ENCODE results near the gene DOCK1. TPM values are rescaled to one million over a fixed set of nuclear protein-coding genes. Genes with fewer than 3 reads are reported as not detected.

DOCK1 gene
- total RNA-seq, 1 experiment from 2014 or later = not detected

GRCh38 chr10:127003032-127003685, 97.9 kb downstream of the DOCK1 start:
- Histone ChIP-seq H4K20me1 (ENCODE audit: insufficient read depth, low read depth, low read length) (no peaks in the 10 kb centered on the region), H3K4me1 (ENCODE audit: low read length) (no peaks in the 10 kb centered on the region), H3K27me3 (ENCODE audit: low read length) (no peaks in the 10 kb centered on the region; the same call in 1 of the 2 replicates), H3K27ac (ENCODE audit: low read length) (no peak overlapping the region), H3K9ac (ENCODE audit: low read length) (no peak overlapping the region), H3K4me2 (ENCODE audit: low read depth, low read length, poor library complexity, severe bottlenecking) (no peak overlapping the region), H3K36me3 (ENCODE audit: insufficient read depth, low read length) (no peaks in the 10 kb centered on the region), H3K9me3 (ENCODE audit: low read length) (no peaks in the 10 kb centered on the region; the same call in none of the 2 replicates), H3K4me3 (ENCODE audit: low read length) (no peak overlapping the region), H2AFZ (ENCODE audit: low read length) (no peak overlapping the region), H3K9me2 (replicated peaks; ENCODE audit: insufficient read depth, low read length) (no peaks in the 10 kb centered on the region), H3K79me2 (ENCODE audit: low read length) (no peaks in the 10 kb centered on the region)
- DNase-seq = no peak

DNA sequence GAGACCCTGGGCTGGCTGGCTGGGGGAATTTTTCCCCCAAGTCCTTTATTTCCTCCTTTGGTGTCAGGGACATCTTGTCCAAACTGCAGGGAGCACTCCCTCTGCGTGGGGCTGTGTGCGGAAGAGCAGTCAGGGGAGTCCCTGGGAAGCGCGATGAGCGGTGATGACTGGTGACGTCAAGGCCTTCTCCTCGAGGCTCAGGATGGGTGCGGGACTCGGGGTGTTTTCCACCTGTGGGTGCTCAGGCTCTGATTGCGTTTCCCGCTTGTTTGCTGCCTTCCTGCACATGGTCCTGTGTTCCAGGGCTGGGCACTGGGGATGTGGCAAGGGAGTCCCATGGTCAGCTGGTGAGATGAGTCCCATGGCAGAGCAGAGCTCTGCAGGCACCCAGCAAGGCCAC, 101.2 kb downstream of the DOCK1 start:
- Histone ChIP-seq H3K4me1 (ENCODE audit: low read length) (no peaks in the 10 kb centered on the region), H3K4me2 (ENCODE audit: low read depth, low read length, poor library complexity, severe bottlenecking) (no peak overlapping the region), H3K27ac (ENCODE audit: low read length) (no peak overlapping the region), H3K9me3 (ENCODE audit: low read length) (no peaks in the 10 kb centered on the region; the same call in 1 of the 2 replicates), H3K79me2 (ENCODE audit: low read length) (no peaks in the 10 kb centered on the region), H3K27me3 (ENCODE audit: low read length) (no peaks in the 10 kb centered on the region), H3K36me3 (ENCODE audit: insufficient read depth, low read length) (no peaks in the 10 kb centered on the region), H2AFZ (ENCODE audit: low read length) (no peak overlapping the region), H3K9ac (ENCODE audit: low read length) (no peak overlapping the region), H3K4me3 (ENCODE audit: low read length) (no peak overlapping the region), H3K9me2 (replicated peaks; ENCODE audit: insufficient read depth, low read length) (no peaks in the 10 kb centered on the region), H4K20me1 (ENCODE audit: insufficient read depth, low read depth, low read length) (no peaks in the 10 kb centered on the region)
- no peak for DNase-seq

- H3K27ac ChIP-seq (ENCODE audit: low read length) = no peak overlapping the region
- no peak overlapping the region for H2AFZ ChIP-seq (ENCODE audit: low read length)
- H3K36me3 ChIP-seq (ENCODE audit: insufficient read depth, low read length) = no peaks in the 10 kb centered on the region
- no peaks in the 10 kb centered on the region for H3K4me1 ChIP-seq (ENCODE audit: low read length)
- no peaks in the 10 kb centered on the region for H4K20me1 ChIP-seq (ENCODE audit: insufficient read depth, low read depth, low read length)
- H3K4me3 ChIP-seq (ENCODE audit: low read length) = no peak overlapping the region
- DNase-seq = no peak
- no peaks in the 10 kb centered on the region for H3K79me2 ChIP-seq (ENCODE audit: low read length)
- H3K4me2 ChIP-seq (ENCODE audit: low read depth, low read length, poor library complexity, severe bottlenecking) = no peak overlapping the region
- H3K9me3 ChIP-seq (ENCODE audit: low read length) = no peaks in the 10 kb centered on the region
- no peaks in the 10 kb centered on the region for H3K27me3 ChIP-seq (ENCODE audit: low read length)
- no peaks in the 10 kb centered on the region for H3K9me2 ChIP-seq (replicated peaks; ENCODE audit: insufficient read depth, low read length)
- no peak overlapping the region for H3K9ac ChIP-seq (ENCODE audit: low read length)
These were observed 104.1 kb downstream of the DOCK1 start for GRCh38 chr10:127009366-127009765.

DNA sequence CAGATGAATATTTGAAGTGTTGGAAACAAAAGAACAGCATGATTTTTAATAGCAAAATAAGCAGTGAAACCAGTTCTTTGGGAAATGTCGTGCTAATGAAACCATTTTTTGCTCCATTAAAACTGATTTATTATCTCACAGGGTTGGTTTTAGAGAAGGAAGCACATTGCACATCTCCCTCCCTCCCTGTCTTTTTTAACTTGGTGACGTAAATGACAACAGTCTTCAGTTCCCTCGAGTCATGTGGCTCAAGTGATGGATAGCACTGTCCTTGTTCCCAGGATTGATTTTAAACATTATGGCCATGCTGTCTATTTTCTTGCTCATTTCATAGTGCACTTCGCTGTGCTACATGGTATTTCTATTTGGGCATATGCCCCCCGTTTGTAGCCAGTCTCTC, 105.9 kb downstream of the DOCK1 start:
- Histone ChIP-seq H3K4me2 (ENCODE audit: low read depth, low read length, poor library complexity, severe bottlenecking) (no peak overlapping the region), H3K36me3 (ENCODE audit: insufficient read depth, low read length) (no peaks in the 10 kb centered on the region), H3K27me3 (ENCODE audit: low read length) (no peaks in the 10 kb centered on the region), H3K4me3 (ENCODE audit: low read length) (no peak overlapping the region), H3K9me2 (replicated peaks; ENCODE audit: insufficient read depth, low read length) (no peaks in the 10 kb centered on the region), H2AFZ (ENCODE audit: low read length) (no peak overlapping the region), H3K27ac (ENCODE audit: low read length) (no peak overlapping the region), H3K79me2 (ENCODE audit: low read length) (no peaks in the 10 kb centered on the region), H4K20me1 (ENCODE audit: insufficient read depth, low read depth, low read length) (no peaks in the 10 kb centered on the region), H3K9ac (ENCODE audit: low read length) (no peak overlapping the region), H3K4me1 (ENCODE audit: low read length) (no peaks in the 10 kb centered on the region), H3K9me3 (ENCODE audit: low read length) (no peaks in the 10 kb centered on the region; the same call in 1 of the 2 replicates)
- no peak for DNase-seq

GRCh38 chr10:127012071-127012768, 107.0 kb downstream of the DOCK1 start:
- Histone ChIP-seq H3K4me2 (ENCODE audit: low read depth, low read length, poor library complexity, severe bottlenecking) (no peak overlapping the region), H3K9ac (ENCODE audit: low read length) (no peak overlapping the region), H3K27me3 (ENCODE audit: low read length) (no peaks in the 10 kb centered on the region), H3K9me2 (replicated peaks; ENCODE audit: insufficient read depth, low read length) (no peaks in the 10 kb centered on the region), H3K4me3 (ENCODE audit: low read length) (no peak overlapping the region), H3K36me3 (ENCODE audit: insufficient read depth, low read length) (no peaks in the 10 kb centered on the region), H3K9me3 (ENCODE audit: low read length) (peaks cover 5% of the 10 kb centered on the region), H2AFZ (ENCODE audit: low read length) (no peak overlapping the region), H4K20me1 (ENCODE audit: insufficient read depth, low read depth, low read length) (no peaks in the 10 kb centered on the region), H3K27ac (ENCODE audit: low read length) (no peak overlapping the region), H3K79me2 (ENCODE audit: low read length) (no peaks in the 10 kb centered on the region), H3K4me1 (ENCODE audit: low read length) (no peaks in the 10 kb centered on the region)
- no peak for DNase-seq

DNA sequence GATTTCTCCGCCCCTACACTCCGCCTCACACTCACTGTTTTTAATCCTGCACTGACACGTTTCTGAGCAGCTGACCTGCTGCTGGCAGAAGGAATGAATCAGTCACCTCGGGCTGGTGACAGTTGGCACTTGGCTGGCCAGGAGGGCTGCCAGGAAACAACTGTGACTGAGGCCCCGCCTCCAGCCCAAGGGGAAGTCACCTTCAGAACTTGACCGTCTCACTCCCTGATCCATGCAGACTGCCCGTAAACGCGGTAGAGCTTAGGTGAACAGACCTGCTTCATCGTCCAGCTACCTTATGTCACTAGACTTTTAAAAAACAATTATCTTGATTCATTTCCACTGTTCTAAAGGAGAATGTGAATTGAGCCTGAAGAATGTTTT, 107.5 kb downstream of the DOCK1 start:
- Histone ChIP-seq H3K4me2 (ENCODE audit: low read depth, low read length, poor library complexity, severe bottlenecking) (no peak overlapping the region), H3K79me2 (ENCODE audit: low read length) (no peaks in the 10 kb centered on the region), H3K9me3 (ENCODE audit: low read length) (peaks cover 5% of the 10 kb centered on the region), H3K9ac (ENCODE audit: low read length) (no peak overlapping the region), H3K9me2 (replicated peaks; ENCODE audit: insufficient read depth, low read length) (no peaks in the 10 kb centered on the region), H2AFZ (ENCODE audit: low read length) (no peak overlapping the region), H4K20me1 (ENCODE audit: insufficient read depth, low read depth, low read length) (no peaks in the 10 kb centered on the region), H3K27ac (ENCODE audit: low read length) (no peak overlapping the region), H3K27me3 (ENCODE audit: low read length) (no peaks in the 10 kb centered on the region), H3K4me3 (ENCODE audit: low read length) (no peak overlapping the region), H3K4me1 (ENCODE audit: low read length) (no peaks in the 10 kb centered on the region), H3K36me3 (ENCODE audit: insufficient read depth, low read length) (no peaks in the 10 kb centered on the region)
- DNase-seq = no peak

GRCh38 chr10:127013211-127013656, 108.0 kb downstream of the DOCK1 start:
- H3K9me2 ChIP-seq (replicated peaks; ENCODE audit: insufficient read depth, low read length) = no peaks in the 10 kb centered on the region
- H3K27me3 ChIP-seq (ENCODE audit: low read length) = no peaks in the 10 kb centered on the region
- no peak overlapping the region for H3K9ac ChIP-seq (ENCODE audit: low read length)
- peaks cover 5% of the 10 kb centered on the region for H3K9me3 ChIP-seq (ENCODE audit: low read length)
- no peak for DNase-seq
- H3K4me2 ChIP-seq (ENCODE audit: low read depth, low read length, poor library complexity, severe bottlenecking) = no peak overlapping the region
- H4K20me1 ChIP-seq (ENCODE audit: insufficient read depth, low read depth, low read length) = no peaks in the 10 kb centered on the region
- H3K4me3 ChIP-seq (ENCODE audit: low read length) = no peak overlapping the region
- H3K79me2 ChIP-seq (ENCODE audit: low read length) = no peaks in the 10 kb centered on the region
- no peak overlapping the region for H2AFZ ChIP-seq (ENCODE audit: low read length)
- H3K36me3 ChIP-seq (ENCODE audit: insufficient read depth, low read length) = no peaks in the 10 kb centered on the region
- no peaks in the 10 kb centered on the region for H3K4me1 ChIP-seq (ENCODE audit: low read length)
- H3K27ac ChIP-seq (ENCODE audit: low read length) = no peak overlapping the region

DNA sequence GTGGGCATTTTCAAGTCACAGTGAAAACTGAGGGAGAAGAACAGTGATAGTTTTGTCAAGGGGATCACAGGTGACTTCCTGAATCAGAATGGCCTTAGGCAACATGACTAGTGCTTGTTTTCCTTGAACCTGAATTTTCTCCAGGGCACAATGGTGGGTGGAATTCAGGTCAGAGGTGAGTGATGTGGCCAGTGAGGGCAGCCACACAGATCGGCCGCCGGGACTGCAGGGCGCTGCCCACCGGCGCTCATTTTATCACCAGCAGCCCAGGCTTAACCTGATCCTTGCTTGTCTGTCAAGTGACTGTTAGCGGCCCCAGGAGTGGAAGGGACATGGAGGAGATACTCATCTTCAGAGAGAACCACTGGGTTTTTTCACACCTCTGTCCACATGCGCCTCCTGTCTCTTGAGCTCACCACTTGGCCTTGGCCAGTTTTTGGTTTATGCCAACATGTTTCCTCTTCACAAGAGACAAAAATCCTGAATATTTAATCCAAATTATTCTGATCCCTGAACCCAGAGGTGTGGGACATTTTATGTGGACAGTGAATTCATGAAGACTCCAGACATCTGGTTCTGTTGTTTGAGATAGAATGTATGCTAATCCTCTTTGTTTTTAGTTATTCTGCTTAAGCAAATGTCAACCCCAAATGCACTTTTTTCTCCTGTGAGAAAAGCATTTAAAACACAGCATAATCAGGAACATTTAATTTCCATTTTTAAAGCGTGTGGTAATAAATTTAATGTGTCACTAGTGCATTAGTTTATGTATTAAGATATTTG, 108.7 kb downstream of the DOCK1 start:
- no peak overlapping the region for H2AFZ ChIP-seq (ENCODE audit: low read length)
- no peak overlapping the region for H3K9ac ChIP-seq (ENCODE audit: low read length)
- no peaks in the 10 kb centered on the region for H4K20me1 ChIP-seq (ENCODE audit: insufficient read depth, low read depth, low read length)
- no peak overlapping the region for H3K4me2 ChIP-seq (ENCODE audit: low read depth, low read length, poor library complexity, severe bottlenecking)
- H3K4me1 ChIP-seq (ENCODE audit: low read length) = no peaks in the 10 kb centered on the region
- DNase-seq = no peak
- H3K9me3 ChIP-seq (ENCODE audit: low read length) = peaks cover 7% of the 10 kb centered on the region
- H3K4me3 ChIP-seq (ENCODE audit: low read length) = no peak overlapping the region
- H3K27ac ChIP-seq (ENCODE audit: low read length) = no peak overlapping the region
- no peaks in the 10 kb centered on the region for H3K9me2 ChIP-seq (replicated peaks; ENCODE audit: insufficient read depth, low read length)
- no peaks in the 10 kb centered on the region for H3K36me3 ChIP-seq (ENCODE audit: insufficient read depth, low read length)
- no peaks in the 10 kb centered on the region for H3K79me2 ChIP-seq (ENCODE audit: low read length)
- H3K27me3 ChIP-seq (ENCODE audit: low read length) = no peaks in the 10 kb centered on the region

Measured in Karpas-422 (cell line).